AG10803 (cell line): ENCODE measurements around the gene TMEM169.
"Not testable (repeated sequence)": the region's sequence is repeated elsewhere in the genome, so short reads cannot be mapped to it uniquely, and the experiment has no call there.

Source experiments
- DNase-seq: peaks from one replicate; pipeline ENCODE4 v3.0.0; 2010; ENCODE audit warnings: low read depth
- H3K4me3 ChIP-seq: 2 replicates; pipeline ENCODE4 v1.5.1; 2011; ENCODE audit warnings: mild to moderate bottlenecking, low read length, control low read depth
- CTCF ChIP-seq: conservative IDR thresholded peaks from 2 replicates; pipeline ENCODE4 v1.5.1; 2011; ENCODE audit warnings: mild to moderate bottlenecking, low read length, control low read depth, inconsistent platforms

Gene TMEM169

DNA sequence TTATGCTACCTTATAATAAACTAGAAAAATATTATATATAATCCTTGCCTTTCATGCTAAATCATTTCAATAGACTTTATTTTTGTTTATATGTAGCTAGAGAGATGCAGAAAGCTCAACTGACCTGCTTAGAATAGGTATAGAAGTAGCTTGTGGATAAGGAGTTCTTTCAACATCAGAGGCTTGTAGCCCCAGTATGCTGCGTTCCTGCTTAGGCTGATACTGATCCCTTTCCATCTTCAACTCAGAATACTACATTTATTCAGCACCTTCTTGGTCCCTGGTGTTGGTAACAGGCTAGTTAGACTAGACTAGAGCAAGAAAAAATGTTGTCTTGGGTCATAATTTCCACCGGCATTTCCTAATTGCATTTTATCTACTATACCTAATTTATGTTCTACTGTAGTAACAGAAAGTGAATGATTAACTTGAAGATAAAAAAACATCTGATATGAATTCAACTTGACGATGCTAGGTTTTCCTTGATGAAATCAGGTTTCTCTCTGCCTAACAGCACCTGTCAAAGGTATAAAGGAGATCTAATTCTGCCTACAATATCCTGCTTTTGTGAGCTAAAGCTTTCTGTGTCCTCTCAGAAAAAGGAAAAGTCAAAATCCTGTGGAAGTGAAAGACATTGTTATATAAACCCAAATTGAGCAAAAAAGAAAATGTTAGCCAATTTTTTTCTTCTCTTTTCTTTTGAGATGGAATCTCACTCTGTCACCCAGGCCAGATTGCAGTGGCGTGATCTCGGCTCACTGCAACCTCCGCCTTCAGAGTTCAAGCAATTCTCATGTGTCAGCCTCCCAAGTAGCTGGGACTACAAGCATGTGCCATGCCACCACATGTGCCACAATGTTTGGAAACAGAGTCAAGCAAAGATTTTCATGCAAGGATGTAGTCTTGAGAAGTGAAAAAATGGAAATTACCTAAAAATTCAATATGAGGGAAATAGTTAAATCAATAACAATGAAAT, 5.9 kb upstream of the TMEM169 start:
- no peak for DNase-seq
- TF ChIP-seq CTCF = no peak
- H3K4me3 ChIP-seq = no peak overlapping the region

- no peak for DNase-seq
- no peak for TF ChIP-seq CTCF
- H3K4me3 ChIP-seq = no peak overlapping the region
Measured at GRCh38 chr2:216078776-216079175, 2.9 kb upstream of the TMEM169 start.

- H3K4me3 ChIP-seq, DNase-seq: not testable (repeated sequence)
Measured at GRCh38 chr2:216080048-216080447, 1.7 kb upstream of the TMEM169 start.

DNA sequence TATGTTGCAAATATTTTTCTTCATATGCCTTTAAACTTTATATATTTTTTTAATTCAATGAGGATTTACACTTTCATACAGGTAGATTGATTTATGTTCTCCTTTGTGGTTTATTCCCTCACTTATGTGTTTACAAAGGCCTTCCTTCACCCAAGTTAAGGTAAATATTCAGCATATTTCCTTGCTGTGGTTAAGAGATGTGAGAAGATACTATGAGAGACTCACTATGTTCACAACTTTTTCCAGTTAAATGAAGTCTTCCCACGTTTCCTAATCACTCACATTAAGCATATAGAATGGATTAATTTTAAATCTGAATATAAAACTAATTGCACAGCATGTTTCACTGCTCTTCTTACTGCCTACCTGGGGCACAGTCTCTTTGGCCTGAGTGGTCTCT, 707 bp upstream of the TMEM169 start:
- peak overlapping the region; percentile 85 for H3K4me3 ChIP-seq
- no peak for DNase-seq
- no peak for TF ChIP-seq CTCF

GRCh38 chr2:216082117-216082711, 495 bp downstream of the TMEM169 start:
- H3K4me3 ChIP-seq = peak overlapping the region; percentile 85
- TF ChIP-seq CTCF = no peak
- no peak for DNase-seq

GRCh38 chr2:216082805-216083204, 1.1 kb downstream of the TMEM169 start:
- H3K4me3 ChIP-seq = no peak overlapping the region
- DNase-seq = no peak
- TF ChIP-seq CTCF = no peak

DNA sequence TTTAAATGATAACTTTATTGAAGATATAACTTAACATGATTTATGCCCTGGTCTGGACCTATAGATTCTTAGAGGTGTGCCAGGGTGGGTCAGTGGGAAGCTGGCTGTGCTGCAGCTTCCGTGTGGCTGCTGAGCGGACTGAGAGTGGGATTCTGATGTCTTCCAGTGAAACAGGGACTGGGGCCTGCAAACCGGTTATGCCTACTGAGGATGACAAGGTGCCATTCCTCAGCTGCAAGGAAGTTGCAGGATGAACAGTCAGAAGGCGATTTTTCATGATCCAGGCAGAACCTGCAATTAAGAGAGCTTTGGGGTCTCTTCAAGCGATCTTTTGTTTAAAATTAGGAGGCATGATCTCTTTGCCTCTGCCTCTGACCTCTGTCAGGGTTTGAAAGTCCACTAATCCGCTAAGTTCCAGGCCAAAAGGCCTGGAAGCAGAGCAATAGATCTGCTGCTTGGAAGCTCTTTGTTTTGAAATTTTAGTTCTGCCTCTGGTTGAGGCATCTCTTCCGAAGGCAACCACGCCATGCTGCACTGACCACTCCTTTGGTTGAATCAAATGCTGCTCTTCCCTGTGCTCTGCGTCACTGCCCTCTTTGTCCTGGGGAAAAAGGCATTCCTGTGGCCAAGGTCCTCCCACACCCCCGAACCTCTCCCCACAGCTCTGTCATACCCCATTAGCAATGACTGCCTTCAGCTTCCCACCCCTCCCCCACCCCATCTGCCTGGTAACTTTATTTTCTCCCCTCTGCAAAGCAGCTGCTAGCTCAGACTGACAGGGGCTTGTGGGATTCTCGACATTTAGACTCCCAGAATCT, 2.0 kb downstream of the TMEM169 start:
- no peak overlapping the region for H3K4me3 ChIP-seq
- no peak for TF ChIP-seq CTCF
- peak; percentile 66 for DNase-seq
